GM19397 (cell line): ENCODE results near the gene EXOC3.
"Not testable (repeated sequence)": the region's sequence is repeated elsewhere in the genome, so short reads cannot be mapped to it uniquely, and the experiment has no call there.

Source experiments
- ATAC-seq: cut with Tn5 transposase; IDR thresholded peaks from one replicate; pipeline ENCODE4 v1.9.1; 2021; ENCODE audit warnings: mild to moderate bottlenecking, moderate library complexity; ENCODE audit not compliant: unreplicated experiment

EXOC3 gene

GRCh38 chr5:442335-443238, at the start of gene EXOC3:
Gene EXOC3 (plus strand): TSS chr5:443176. CDS start chr5:446206, 3,030 bp downstream.
- ATAC-seq: peak; percentile 90

GRCh38 chr5:393846-394275, 49.1 kb upstream of the EXOC3 start:
- no peak for ATAC-seq

GRCh38 chr5:394671-395155, 48.3 kb upstream of the EXOC3 start:
- ATAC-seq: no peak

GRCh38 chr5:395156-395920, 47.6 kb upstream of the EXOC3 start:
- no peak for ATAC-seq

GRCh38 chr5:395921-396530, 47.0 kb upstream of the EXOC3 start:
- ATAC-seq: no peak

GRCh38 chr5:396531-396961, 46.4 kb upstream of the EXOC3 start:
- ATAC-seq: no peak

- not testable (repeated sequence) for ATAC-seq
These were observed 44.9 kb upstream of the EXOC3 start for GRCh38 chr5:398141-398474.

- no peak for ATAC-seq
These were observed 44.3 kb upstream of the EXOC3 start for GRCh38 chr5:398475-399295.

- ATAC-seq: peak; percentile 71
These were observed 43.4 kb upstream of the EXOC3 start for GRCh38 chr5:399296-400281.

- ATAC-seq: peak; percentile 13
These were observed 42.5 kb upstream of the EXOC3 start for GRCh38 chr5:400282-401145.

GRCh38 chr5:401146-402034, 41.6 kb upstream of the EXOC3 start:
- ATAC-seq: no peak

- not testable (repeated sequence) for ATAC-seq
These were observed 40.8 kb upstream of the EXOC3 start for GRCh38 chr5:402219-402614.

- ATAC-seq: peak; percentile 54
These were observed 40.2 kb upstream of the EXOC3 start for GRCh38 chr5:402615-403359.

GRCh38 chr5:403995-404394, 39.0 kb upstream of the EXOC3 start:
- no peak for ATAC-seq

GRCh38 chr5:404666-405241, 38.2 kb upstream of the EXOC3 start:
- ATAC-seq: no peak

GRCh38 chr5:405421-405820, 37.6 kb upstream of the EXOC3 start:
- no peak for ATAC-seq
